Fibroblast of pulmonary artery (primary cell): Measurements from ENCODE around the gene DZANK1.

Experiments used
- DNase-seq: peaks from one replicate; pipeline ENCODE4 v3.0.0-alpha.2; 2010; ENCODE audit warnings: low read depth
- H3K4me3 ChIP-seq: replicated peaks from 2 replicates; pipeline ENCODE4 v1.5.1; 2011; ENCODE audit warnings: low read depth, mild to moderate bottlenecking, control low read depth, low read length, moderate library complexity
- CTCF ChIP-seq: IDR thresholded peaks from 2 replicates; pipeline ENCODE4 v1.5.1; 2011; ENCODE audit warnings: mild to moderate bottlenecking, control low read depth, low read length, inconsistent platforms; ENCODE audit errors: missing control alignments

Gene DZANK1

GRCh38 chr20:18481596-18481995 lies 14.8 kb upstream of the DZANK1 start:
- no peak overlapping the region for H3K4me3 ChIP-seq
- DNase-seq = no peak
- TF ChIP-seq CTCF = no peak

- TF ChIP-seq CTCF = no peak
- no peak overlapping the region for H3K4me3 ChIP-seq
- no peak for DNase-seq
Observed at GRCh38 chr20:18477821-18478220, 11.0 kb upstream of the DZANK1 start.

GRCh38 chr20:18477218-18477617 lies 10.4 kb upstream of the DZANK1 start:
- no peak overlapping the region for H3K4me3 ChIP-seq
- TF ChIP-seq CTCF = no peak
- no peak for DNase-seq

GRCh38 chr20:18466574-18466893 lies 296 bp downstream of the DZANK1 start:
- H3K4me3 ChIP-seq = peak overlapping the region; percentile 98
- TF ChIP-seq CTCF = no peak
- DNase-seq = no peak

GRCh38 chr20:18465536-18466200 lies 1.2 kb downstream of the DZANK1 start:
- H3K4me3 ChIP-seq = no peak overlapping the region
- TF ChIP-seq CTCF = no peak
- no peak for DNase-seq

- H3K4me3 ChIP-seq = no peak overlapping the region
- no peak for TF ChIP-seq CTCF
- no peak for DNase-seq
Observed at GRCh38 chr20:18456600-18456999, 10.2 kb downstream of the DZANK1 start.

- TF ChIP-seq CTCF = no peak
- no peak overlapping the region for H3K4me3 ChIP-seq
- DNase-seq = peak; percentile 8
Observed at GRCh38 chr20:18443886-18444285, 22.9 kb downstream of the DZANK1 start.
